ENCODE data around the gene GOLIM4. TPM values are rescaled to one million over a fixed set of nuclear protein-coding genes. Genes with fewer than 3 reads are reported as not detected.
A peak's percentile ranks its signal among the peaks of the same experiment; 100 is the strongest.

GOLIM4 gene
- total RNA-seq, 1 donor from 2014 or later = 27.9 TPM

GRCh38 chr3:168030577-168030976 is 65.1 kb downstream of the GOLIM4 start:
- H3K36me3 ChIP-seq (ENCODE audit: control insufficient read depth, insufficient read depth, low read length) = no peaks in the 10 kb centered on the region
- no peak for DNase-seq (ENCODE audit: low read depth)

GRCh38 chr3:168029705-168030104 is 66.0 kb downstream of the GOLIM4 start:
- H3K27me3 ChIP-seq (ENCODE audit: control insufficient read depth, insufficient read depth, low read length) = no peaks in the 10 kb centered on the region
- no peak for DNase-seq (ENCODE audit: low read depth)
- TF ChIP-seq CTCF (IDR thresholded peaks at IDR 0.05; ENCODE audit: insufficient read depth, low read length, poor library complexity, severe bottlenecking) = no peak
- H3K36me3 ChIP-seq (ENCODE audit: control insufficient read depth, insufficient read depth, low read length) = no peaks in the 10 kb centered on the region
- no peak overlapping the region for H3K4me3 ChIP-seq (ENCODE audit: low read depth, low read length)

More at GRCh38 chr3:168030577-168030976, 65.1 kb downstream of the GOLIM4 start:
- H3K4me3 ChIP-seq (ENCODE audit: low read depth, low read length) = no peak overlapping the region
- H3K27me3 ChIP-seq (ENCODE audit: control insufficient read depth, insufficient read depth, low read length) = no peaks in the 10 kb centered on the region
- TF ChIP-seq CTCF (IDR thresholded peaks at IDR 0.05; ENCODE audit: insufficient read depth, low read length, poor library complexity, severe bottlenecking) = no peak

DNA sequence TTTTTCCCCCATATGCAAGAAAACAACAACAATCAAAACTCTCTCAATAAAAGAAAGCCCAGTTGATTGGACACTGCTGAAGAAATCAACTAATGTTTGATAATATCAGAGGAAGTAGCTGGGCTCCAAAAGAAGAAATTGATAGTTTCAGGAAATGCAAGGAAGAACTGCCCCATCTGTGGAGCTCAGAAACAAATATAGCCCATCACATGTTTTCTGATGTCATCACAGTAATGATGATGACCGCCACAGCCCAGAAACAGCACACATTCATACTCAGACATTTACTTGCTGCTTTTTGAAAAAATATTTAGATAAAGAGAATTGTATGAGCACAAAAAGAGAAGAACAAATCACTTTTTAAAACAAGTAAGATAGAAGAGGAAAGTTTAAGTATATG is 67.6 kb downstream of the GOLIM4 start:
- no peak for DNase-seq (ENCODE audit: low read depth)
- no peak for TF ChIP-seq CTCF (IDR thresholded peaks at IDR 0.05; ENCODE audit: insufficient read depth, low read length, poor library complexity, severe bottlenecking)
- Histone ChIP-seq H3K36me3 (ENCODE audit: control insufficient read depth, insufficient read depth, low read length) (no peaks in the 10 kb centered on the region), H3K27me3 (ENCODE audit: control insufficient read depth, insufficient read depth, low read length) (no peaks in the 10 kb centered on the region), H3K4me3 (ENCODE audit: low read depth, low read length) (no peak overlapping the region)

DNA sequence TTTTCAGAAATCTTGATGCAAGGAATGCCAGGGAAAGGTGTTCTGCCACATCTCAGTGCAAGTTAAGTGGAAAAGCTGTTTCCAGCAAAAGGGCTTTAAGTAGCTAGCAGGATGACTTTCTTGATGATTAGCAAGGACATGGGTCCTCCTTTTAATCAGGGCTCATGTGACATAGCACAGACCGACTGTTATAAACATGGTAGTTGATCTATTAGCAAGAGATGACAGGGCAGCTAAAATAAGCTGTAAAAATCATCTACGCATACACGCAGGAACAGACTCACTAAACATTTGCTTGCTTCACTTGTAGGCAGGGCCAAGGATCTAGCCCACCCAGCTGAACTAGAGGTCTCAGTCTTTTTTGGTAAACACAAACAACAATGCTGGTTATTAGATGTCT is 69.0 kb downstream of the GOLIM4 start:
- H3K27me3 ChIP-seq (ENCODE audit: control insufficient read depth, insufficient read depth, low read length) = no peaks in the 10 kb centered on the region
- H3K4me3 ChIP-seq (ENCODE audit: low read depth, low read length) = no peak overlapping the region
- no peaks in the 10 kb centered on the region for H3K36me3 ChIP-seq (ENCODE audit: control insufficient read depth, insufficient read depth, low read length)
- no peak for TF ChIP-seq CTCF (IDR thresholded peaks at IDR 0.05; ENCODE audit: insufficient read depth, low read length, poor library complexity, severe bottlenecking)
- no peak for DNase-seq (ENCODE audit: low read depth)

DNA sequence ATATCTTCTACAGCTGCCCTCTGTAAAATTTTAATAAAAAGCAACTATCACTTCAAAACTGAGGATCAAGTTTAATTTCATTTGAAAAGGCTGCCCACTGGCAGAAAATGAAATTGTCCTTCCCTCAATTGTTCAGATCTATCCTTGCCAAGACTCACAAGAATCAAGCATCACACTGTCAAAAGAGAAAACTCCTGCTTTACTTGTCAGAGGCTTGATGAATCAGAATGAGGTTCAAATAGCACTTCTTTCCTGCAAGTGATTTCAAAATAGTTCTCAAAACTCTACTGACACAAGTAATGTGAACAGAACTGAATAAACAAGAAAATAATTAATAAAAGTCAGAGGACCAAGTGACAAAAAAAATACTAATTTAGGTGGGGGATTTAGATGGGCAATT is 70.6 kb downstream of the GOLIM4 start:
- H3K4me3 ChIP-seq (ENCODE audit: low read depth, low read length) = no peak overlapping the region
- no peak for TF ChIP-seq CTCF (IDR thresholded peaks at IDR 0.05; ENCODE audit: insufficient read depth, low read length, poor library complexity, severe bottlenecking)
- no peaks in the 10 kb centered on the region for H3K36me3 ChIP-seq (ENCODE audit: control insufficient read depth, insufficient read depth, low read length)
- no peaks in the 10 kb centered on the region for H3K27me3 ChIP-seq (ENCODE audit: control insufficient read depth, insufficient read depth, low read length)
- DNase-seq (ENCODE audit: low read depth) = no peak

DNA sequence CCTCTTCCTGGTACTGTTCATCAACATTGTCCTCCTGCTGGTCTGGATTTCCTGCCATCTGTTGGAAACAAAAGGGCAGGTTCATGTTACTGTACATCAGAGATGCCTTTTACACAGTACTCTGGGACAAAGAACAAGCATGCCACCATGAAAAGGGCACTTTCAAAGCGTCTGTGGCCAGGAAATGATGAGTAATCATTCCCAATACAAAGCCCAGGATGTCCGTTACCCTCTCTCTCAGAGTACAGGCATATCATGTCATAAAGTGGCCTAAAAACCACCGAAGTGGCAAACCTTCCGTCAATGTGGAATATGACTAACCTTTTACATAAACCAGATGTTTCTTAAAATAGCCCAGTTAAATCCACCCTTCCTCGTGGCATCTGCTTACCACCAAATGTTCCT is 71.2 kb downstream of the GOLIM4 start:
- H3K27me3 ChIP-seq (ENCODE audit: control insufficient read depth, insufficient read depth, low read length) = no peaks in the 10 kb centered on the region
- H3K36me3 ChIP-seq (ENCODE audit: control insufficient read depth, insufficient read depth, low read length) = no peaks in the 10 kb centered on the region
- no peak overlapping the region for H3K4me3 ChIP-seq (ENCODE audit: low read depth, low read length)
- DNase-seq (ENCODE audit: low read depth) = peak; percentile 50
- no peak for TF ChIP-seq CTCF (IDR thresholded peaks at IDR 0.05; ENCODE audit: insufficient read depth, low read length, poor library complexity, severe bottlenecking)

Measured in kidney epithelial cell (primary cell).